HG02885 (cell line): ENCODE data around the gene ACTN1.
"Not testable (repeated sequence)": the region's sequence is repeated elsewhere in the genome, so short reads cannot be mapped to it uniquely, and the experiment has no call there.

Source experiments
- ATAC-seq: cut with Tn5 transposase; IDR thresholded peaks from one replicate; pipeline ENCODE4 v1.9.1; 2021; ENCODE audit warnings: mild to moderate bottlenecking; ENCODE audit not compliant: unreplicated experiment, poor library complexity

Gene ACTN1

GRCh38 chr14:68877993-68878575 is 101.0 kb downstream of the ACTN1 start:
- ATAC-seq = no peak

GRCh38 chr14:68876976-68877375 is 102.1 kb downstream of the ACTN1 start:
- no peak for ATAC-seq

- no peak for ATAC-seq
These were observed 104.4 kb downstream of the ACTN1 start for GRCh38 chr14:68874746-68875155.

- no peak for ATAC-seq
These were observed 105.7 kb downstream of the ACTN1 start for GRCh38 chr14:68873376-68873775.

- no peak for ATAC-seq
These were observed 107.7 kb downstream of the ACTN1 start for GRCh38 chr14:68871392-68871791.

GRCh38 chr14:68866991-68867533 is 112.0 kb downstream of the ACTN1 start:
- no peak for ATAC-seq

- ATAC-seq = no peak
These were observed 113.6 kb downstream of the ACTN1 start for GRCh38 chr14:68865542-68865941.

GRCh38 chr14:68864361-68864750 is 114.7 kb downstream of the ACTN1 start:
- ATAC-seq = no peak

- ATAC-seq = no peak
These were observed 115.3 kb downstream of the ACTN1 start for GRCh38 chr14:68863610-68864360.

- no peak for ATAC-seq
These were observed 116.0 kb downstream of the ACTN1 start for GRCh38 chr14:68862954-68863594.

GRCh38 chr14:68860771-68861170 is 118.3 kb downstream of the ACTN1 start:
- no peak for ATAC-seq

GRCh38 chr14:68857516-68858070 is 121.5 kb downstream of the ACTN1 start:
- ATAC-seq = no peak

- no peak for ATAC-seq
These were observed 122.5 kb downstream of the ACTN1 start for GRCh38 chr14:68856572-68856971.

GRCh38 chr14:68854421-68854820 is 124.7 kb downstream of the ACTN1 start:
- ATAC-seq = no peak

GRCh38 chr14:68853749-68854148 is 125.4 kb downstream of the ACTN1 start:
- no peak for ATAC-seq

GRCh38 chr14:68852493-68852892 is 126.6 kb downstream of the ACTN1 start:
- not testable (repeated sequence) for ATAC-seq

- no peak for ATAC-seq
These were observed 128.0 kb downstream of the ACTN1 start for GRCh38 chr14:68851078-68851477.

GRCh38 chr14:68849416-68849815 is 129.7 kb downstream of the ACTN1 start:
- no peak for ATAC-seq

GRCh38 chr14:68848253-68848652 is 130.8 kb downstream of the ACTN1 start:
- no peak for ATAC-seq

GRCh38 chr14:68847640-68848039 is 131.5 kb downstream of the ACTN1 start:
- ATAC-seq = not testable (repeated sequence)

GRCh38 chr14:68846466-68846865 is 132.6 kb downstream of the ACTN1 start:
- ATAC-seq = no peak
